HG02840 (cell line): Measurements from ENCODE around the gene DNAJC5.
"Not testable (repeated sequence)": the region's sequence is repeated elsewhere in the genome, so short reads cannot be mapped to it uniquely, and the experiment has no call there.

Experiments used
- ATAC-seq: cut with Tn5 transposase; IDR thresholded peaks from one replicate; pipeline ENCODE4 v1.9.1; 2021; ENCODE audit warnings: mild to moderate bottlenecking, moderate library complexity, moderate number of reproducible peaks; ENCODE audit not compliant: unreplicated experiment, low FRiP score

Gene DNAJC5

DNA sequence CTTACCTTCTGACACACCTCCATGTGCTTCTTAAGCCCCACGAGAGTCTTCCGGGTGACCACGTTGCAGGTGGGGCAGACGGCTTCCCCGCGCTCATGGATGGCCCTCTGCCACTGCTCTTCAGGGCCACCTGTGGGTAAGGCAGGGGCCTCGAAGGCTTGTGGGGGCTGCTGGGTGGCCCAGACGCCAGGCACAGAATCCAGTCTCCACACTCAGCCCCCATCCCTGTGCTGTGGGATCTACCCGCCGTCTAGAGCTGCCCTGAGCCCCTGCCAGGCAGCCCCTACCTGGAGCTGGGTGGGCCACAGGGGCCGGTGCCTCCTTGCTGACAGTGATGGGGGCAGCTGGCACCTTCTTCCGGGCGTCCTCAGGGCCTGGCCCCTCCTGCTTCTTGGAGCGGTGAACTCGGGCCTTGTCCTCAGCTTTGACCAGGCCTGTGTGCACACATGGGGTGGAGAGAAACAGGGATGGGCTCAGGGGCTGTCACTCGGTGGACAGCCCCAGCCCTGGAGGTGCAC is 68.9 kb downstream of the DNAJC5 start:
- no peak for ATAC-seq

DNA sequence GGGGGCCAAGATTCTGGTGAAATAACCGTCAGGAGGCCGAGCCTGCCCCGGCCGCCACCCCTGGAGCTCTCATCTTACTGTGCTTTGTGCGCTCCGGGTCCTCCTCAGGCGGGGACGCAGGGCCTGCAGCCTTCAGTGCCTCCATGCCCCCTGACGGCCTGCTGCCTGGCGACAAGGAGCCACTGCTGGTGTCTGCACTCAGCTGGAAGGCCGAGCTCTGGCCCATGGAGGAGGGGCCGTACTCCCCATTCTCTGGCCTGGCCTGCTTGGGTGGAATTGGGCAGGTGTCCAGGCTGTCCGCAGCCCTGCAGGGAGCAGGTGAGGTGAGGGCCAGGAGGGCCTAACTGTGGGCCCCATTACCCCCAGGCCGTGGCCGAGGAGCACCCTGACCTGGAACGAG is 69.5 kb downstream of the DNAJC5 start:
- ATAC-seq = no peak

DNA sequence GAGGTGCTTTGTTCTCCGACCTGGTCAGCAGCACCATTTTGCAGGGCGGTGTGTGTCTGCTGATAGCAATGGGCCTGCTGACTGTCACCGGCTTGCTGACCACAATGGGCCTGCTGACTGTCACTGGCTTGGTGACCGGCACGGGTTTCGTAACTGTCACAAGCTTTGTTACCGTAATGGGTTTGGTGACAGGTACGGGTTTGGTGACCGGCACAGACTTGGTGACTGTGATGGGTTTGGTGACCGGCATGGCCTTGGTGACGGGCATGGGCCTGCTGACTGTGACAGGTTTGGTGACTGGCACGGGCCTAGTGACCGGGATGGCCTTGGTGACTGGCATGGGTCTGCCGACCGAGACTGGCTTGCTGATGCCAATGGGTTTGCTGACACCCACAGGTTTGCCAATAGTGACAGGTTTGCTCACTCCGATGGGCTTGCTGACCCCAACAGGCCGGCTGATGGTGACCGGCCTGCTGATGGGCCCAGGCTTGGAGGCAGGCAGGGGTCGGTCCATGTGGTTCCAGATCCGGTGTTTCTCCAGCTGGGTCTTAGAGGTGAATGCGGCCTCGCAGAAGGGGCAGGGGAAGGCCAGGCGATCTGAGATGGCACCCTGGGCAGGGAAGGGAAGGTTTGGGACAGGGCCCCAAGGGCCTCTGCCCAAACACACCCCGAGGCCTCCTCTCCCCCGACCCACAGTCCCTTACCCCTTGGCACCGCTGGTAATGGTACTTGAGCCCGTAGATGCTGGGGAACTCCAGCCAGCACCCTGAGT is 71.4 kb downstream of the DNAJC5 start:
- no peak for ATAC-seq

DNA sequence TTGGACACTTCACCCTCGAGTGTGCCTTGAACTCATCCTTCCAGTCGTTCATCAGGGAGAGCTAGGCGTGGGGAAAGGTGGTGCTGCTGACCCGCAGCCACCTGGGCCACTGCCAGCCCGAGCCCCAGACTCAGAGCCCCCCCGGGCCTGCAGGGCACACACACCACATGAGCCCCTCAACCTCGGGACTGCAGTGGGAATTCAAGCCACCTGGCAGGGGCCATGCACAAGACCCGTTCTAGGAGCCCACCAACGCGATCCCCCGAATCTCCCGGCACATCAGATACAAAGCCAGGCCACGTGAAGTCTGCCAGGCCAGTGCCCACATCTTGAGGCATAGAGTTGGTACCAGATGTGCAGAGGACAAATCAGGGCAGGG is 72.0 kb downstream of the DNAJC5 start:
- ATAC-seq = no peak

DNA sequence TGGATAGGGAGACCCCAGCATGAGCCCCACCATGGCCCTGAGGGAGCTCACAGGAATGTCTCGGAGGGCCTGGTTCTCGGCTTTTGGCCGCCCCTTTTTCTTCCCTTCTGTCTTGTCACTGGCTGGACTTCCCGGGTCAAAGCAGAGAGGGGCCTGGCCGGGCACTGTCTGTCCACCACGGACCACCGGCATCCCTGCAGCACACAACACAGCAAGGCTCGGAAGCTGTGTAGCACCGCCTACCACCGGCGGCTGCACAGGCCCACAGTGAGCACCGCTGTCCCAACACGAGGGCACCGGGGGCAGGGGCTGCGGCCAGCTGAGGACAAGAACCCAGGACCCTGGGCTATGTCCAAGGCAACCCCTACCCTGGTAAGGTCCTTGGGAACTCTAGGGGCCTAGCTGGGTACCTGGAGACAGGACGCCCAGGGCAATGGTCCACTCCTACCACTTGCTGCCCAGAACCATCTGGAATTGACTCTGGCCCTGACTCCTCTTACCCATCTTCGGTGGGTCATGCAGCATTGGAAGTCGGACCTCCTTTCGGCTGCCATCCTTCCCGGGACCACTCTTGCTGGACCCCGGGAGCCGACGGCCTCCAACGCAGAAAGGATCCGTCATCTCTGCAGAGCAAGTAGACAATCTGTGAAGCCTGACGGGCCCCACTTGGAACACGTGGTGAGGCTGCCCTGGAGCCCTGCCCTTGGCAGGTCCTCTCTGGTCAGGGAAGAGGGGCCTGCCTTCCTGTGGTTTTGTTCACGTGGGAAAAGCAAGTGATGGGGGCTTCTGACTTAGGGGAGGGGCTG is 72.6 kb downstream of the DNAJC5 start:
- ATAC-seq = no peak

DNA sequence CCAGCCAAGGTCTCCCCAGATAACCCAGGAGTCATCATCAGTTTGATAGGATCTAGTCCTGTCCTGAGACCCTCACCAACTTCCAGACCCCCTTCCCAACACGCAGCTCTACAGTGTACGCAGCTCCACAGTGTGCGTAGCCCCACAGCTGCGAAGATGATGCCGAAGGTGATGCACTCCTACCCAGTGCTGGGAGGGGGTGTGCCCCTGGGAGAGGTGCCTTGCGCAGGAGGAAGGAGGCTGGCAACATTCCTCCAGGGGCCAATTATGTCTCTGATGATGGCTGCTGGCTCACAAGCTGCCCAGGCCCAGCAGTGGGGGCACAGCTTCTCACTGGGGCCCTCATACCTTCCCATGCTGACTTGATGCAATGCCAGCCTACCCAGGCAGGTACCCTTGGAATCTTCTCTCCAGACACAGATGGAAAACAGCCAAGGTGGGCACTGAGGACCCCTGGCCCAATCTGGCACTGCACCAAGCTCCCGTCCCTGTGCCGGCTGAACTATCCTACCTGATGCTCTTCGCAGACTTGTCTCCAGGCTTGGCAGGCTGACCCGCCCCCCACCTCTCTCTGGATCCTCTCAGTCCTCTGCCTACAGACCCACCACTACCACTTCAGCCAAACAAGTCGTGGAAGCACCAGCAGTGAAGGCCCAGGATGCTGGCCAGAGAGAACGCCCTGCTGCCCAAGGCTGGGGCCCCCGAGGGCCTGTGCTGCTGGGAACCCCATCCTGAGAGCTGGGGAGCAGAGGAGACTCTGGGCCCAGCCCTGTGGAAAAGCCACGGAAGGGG is 73.4 kb downstream of the DNAJC5 start:
- ATAC-seq = no peak

DNA sequence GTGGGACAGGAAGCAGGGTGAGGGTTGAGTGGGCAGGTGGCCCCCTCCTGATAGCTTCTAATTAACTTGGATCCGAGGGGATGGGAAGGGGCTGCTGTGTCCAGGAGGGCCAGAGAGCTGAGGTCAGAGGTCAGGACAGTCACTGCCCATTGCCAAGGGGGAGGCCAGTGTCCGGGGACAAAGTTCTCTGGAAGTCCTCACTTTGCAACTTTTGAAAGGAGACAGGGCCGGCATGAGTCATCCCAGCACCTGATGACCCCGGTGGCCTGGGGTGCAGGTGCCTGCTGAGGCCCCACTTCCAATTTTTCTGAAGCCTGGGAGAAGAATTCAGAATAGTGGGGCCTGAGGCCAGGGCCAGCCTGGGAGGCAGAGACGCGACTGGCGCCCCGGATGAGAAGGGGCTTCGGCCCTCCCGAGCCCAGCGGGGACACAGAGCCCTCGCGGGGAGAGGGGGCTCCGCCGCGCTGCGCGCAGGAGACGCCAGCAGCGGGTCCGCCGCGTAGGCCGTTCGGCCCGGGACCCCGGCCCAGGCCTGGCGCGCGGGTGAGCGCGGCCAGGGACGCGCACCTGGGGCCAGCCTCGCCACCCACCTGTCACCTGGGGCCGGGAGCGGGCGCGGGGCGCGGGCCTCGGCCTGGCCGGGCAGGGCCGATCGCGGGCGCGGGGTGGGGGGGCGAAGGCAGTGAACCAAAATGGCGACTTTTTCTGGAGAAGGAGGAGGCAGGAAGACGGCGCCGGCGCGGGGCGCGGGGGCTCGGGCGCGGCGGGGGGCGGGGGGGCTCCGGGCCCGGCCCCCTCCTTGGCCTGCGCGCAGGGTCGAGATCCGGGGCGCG is 74.2 kb downstream of the DNAJC5 start:
- no peak for ATAC-seq

DNA sequence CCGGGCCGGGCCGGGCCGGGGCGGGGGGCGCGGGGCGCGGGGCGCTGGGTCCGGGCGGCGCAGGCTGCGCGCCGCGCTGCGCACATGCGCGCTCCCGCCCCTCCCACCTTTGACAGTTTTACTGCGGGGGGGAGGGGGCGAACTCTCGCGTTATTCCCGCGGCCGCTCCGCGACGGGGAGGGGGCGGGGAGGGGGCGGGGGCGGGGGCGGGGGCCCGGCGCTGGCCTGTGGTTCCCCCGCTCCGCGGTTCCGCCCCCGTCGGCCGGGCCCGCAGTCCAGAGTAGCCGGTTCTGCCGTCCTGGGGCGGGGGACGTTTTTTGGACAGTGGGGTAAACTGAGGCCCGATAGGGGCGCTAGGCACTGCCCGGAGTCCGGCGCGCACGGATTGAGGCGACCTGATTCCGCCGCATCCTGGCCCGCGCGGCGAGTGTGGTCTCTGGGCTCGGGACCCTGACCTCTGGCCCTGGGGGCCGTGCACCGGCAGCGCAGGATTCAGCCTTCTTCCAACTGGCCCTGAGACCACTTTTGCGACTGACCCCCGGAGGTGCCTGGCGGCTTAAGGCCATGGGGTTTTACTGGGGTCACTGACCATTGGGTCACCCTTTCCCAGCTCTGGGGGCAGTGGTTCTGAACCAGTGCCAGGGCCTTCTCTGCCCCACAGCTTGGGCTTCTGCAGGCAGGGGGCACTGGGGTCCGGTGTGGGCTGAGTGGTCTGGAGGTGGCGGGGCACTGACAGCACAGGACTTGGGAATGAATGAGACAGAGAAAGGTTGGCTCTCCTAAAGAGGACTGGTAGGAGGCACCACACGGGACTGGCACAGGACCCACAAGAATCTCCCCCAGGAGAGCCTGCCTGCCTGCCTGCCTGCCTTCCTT is 75.2 kb downstream of the DNAJC5 start, which contains the start of gene ZNF512B:
Gene ZNF512B (minus strand): TSS at position 93 of the 876 bp plus-strand sequence. CDS start 1,980 bp downstream, outside the sequence.
- no peak for ATAC-seq

DNA sequence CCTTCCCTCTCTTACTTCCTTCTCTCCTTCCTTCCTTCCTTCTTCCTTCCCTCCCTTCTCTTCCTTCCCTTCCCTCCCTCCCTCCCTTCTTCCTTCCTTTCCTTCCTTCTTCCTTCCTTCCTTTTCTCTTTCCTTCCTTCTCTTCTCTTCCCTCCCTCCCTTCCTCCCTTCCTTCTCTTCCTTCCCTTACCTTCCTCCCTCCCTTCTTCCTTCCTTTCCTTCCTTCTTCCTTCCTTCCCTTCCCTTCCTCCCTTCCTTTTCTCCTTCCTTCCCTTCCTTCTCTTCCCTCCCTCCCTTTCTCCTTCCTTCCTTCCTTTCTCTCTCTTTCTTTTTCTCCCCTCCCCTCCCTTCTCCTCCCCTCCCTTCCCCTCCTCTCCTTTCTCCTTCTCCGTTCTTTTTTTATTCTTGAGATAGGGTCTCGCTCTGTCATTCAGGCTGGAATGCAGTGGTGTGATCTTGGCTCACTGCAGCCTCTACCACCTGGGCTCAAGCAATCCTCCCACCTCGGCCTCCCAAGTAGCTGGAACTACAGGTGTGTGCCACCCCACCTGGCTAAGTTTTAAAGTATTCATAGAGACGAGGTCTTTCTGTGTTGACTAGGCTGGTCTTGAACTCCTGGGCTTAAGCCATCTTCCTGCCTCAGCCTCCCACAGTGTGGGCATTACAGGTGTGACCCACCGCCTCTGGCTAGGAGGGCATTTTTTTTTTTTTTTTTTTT is 75.9 kb downstream of the DNAJC5 start:
- no peak for ATAC-seq

DNA sequence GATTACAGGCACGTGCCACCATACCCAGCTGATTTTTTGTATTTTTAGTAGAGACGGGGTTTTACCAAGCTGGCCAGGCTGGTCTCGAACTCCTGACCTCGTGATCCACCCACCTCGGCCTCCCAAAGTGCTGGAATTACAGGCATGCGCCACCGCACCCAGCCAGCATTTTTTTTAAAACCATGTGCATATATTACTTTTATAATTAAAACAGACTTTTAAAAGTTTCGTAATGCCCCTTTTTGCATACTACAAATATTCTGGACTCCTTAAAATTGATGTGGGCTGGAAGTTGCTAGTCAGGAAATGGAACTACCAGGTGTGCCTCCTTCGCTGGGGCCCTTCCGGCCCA is 77.0 kb downstream of the DNAJC5 start:
- ATAC-seq = not testable (repeated sequence)

DNA sequence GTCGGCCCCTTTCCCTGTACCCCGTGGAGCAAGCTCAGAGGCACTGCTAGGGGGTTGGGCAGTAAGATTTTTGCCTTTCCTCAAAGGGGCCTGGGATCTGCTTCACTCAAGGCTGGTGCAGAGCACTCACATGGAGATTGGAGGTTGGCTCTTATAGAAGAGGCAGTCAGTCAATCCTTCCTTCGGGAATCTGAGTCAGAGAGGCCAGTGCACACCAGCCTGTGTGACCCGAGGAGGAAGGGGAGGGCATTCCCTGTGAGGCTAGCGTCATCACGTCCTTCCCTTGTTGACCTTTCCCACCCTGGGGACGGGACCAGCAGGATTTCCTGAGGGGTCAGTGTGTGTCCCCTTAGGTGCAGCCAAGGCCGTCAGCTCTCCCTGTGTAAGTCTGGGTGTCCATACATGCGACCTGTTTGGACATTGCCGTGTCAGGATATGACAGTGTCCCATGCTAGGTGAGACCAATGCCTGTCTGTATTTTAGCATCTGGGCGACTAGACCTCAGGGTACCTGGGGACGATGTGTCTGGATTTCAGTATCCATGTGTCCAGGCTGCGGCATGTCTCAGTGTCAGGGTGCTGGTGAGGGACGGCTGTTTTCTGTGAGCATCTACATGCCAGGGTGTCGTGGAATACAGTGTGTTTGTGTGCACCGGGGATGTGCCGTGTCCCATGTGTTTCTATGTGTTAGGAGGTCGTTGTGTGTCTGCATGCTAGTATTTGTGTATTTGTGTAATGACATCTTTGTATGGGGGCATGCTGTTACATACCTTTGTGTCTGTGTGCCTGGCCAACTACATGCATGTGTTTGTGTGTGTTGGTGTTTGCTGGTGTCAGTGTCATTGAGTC is 77.6 kb downstream of the DNAJC5 start:
- ATAC-seq = no peak

DNA sequence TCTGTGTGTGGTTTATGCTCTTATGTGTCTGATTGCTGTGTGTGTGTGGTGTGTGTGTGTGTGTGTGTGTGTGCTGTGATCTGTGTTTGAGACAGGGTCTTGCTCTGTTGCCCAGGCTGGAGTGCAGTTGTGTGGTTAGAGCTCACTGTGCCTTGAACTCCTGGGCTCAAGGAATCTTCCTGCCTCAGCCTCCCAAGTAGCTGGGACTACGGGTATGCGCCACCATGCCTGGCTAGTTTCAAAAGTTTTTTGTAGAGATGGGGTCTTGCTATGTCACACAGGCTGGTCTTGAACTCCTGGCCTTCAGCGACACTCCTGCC is 78.2 kb downstream of the DNAJC5 start:
- no peak for ATAC-seq

DNA sequence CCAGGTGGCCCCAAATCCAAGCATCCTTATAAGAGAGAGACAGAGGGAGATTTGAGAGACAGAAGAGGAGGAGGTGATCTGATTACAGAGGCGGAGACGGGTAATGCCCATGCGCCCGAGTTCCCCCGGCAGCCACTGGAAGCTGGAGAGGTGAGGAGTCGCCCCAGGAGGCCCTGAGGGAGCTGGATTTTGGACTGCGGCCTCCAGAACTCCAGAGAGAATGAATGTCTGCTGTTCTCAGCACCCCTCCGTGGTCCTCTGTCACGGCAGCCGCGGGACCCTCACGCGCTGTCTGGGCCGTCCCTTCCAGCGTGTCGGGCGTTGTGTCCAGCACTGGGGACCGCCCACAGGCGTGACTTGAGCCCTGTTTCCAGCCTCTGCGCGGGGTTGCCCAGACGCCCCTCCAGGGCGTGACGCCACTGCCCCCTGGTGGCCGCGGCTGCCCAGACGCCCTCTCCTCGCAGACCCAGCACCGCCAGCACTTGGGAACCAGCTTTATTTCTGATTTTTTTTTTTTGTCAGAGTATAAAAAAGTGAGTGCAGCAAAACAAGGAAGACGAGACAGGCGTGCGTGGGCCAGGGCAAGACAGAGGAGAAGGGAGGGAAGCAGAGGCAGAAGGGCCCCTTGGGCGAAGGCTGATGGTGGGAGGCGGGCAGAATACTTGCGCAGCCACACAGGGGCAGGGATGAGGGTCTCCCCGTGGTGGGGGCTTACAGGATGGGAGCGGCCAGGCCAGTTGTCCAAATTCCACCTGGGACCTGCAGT is 78.9 kb downstream of the DNAJC5 start:
- no peak for ATAC-seq

DNA sequence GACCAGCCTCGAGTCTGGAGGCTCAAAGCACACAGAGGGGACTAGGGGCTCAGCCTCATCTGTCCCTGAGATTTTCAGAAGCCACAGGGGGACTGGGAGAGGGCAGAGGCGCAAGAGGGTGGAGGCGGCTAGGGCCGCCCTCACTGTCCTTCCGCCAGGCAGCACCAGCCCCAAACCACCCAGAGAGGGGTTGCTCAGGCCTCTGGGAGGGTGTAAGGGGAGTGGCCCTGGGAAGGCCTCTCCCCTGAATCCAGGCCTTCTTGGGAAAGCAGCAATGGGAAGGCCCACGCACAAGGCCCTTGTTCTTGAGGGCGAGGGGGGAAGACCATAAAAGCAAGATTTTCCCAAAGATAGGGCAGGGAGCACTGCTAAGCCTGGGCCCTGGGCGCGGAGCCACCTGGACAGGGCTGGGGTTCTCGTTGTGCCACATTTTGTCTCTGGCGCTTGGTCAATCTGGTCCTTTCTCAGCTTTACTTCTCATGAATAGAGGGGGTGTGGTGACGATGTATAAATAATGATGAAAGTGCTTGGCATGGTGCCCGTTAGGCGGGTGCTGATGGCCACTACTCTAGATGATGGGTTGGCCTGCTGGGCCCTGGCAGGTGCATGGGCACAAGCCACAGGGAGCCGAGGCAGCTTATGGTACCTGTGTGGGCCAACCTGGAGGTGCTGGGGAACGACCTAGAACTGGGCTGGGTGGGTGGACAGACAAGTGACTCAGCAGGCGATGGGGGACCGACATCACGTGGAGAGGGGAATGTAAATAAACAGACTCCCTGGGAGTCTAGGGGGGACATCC is 79.7 kb downstream of the DNAJC5 start:
- ATAC-seq = no peak

DNA sequence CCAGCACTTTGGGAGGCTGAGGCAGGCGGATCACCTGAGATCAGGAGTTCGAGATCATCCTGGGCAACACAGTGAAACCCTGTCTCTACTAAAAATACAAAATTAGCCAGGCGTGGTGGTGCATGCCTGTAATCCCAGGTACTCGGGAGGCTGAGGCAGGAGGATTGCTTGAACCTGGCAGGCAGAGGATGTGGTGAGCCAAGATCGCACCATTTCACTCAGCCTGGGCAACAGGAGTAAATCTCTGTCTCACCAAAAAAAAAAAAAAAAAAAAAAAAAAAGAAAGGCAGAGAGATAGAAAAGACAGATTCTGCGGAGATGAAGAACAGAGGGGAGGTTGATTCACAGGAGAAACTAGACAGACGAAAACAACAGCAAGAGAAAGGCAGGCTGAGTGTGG is 81.6 kb downstream of the DNAJC5 start:
- ATAC-seq = not testable (repeated sequence)
